Activated naive CD8-positive, alpha-beta T cell treated with anti-CD3 and anti-CD28 coated beads for 36 hours (primary cell): Measurements from ENCODE around the gene PRAMEF33. TPM values are rescaled to one million over a fixed set of nuclear protein-coding genes. Genes with fewer than 3 reads are reported as not detected.
"Not testable (repeated sequence)": the region's sequence is repeated elsewhere in the genome, so short reads cannot be mapped to it uniquely, and the experiment has no call there.

ENCODE experiments used
- DNase-seq: peaks from one replicate; pipeline ENCODE4 v3.0.0; 2021
- H3K27ac Mint-ChIP-seq: one replicate; pipeline ENCODE4 v1.8.0; 2022; ENCODE audit warnings: mild to moderate bottlenecking, moderate library complexity, mixed read lengths
- H3K27me3 Mint-ChIP-seq: one replicate; pipeline ENCODE4 v1.8.0; 2022; ENCODE audit warnings: mild to moderate bottlenecking, mixed read lengths
- H3K36me3 Mint-ChIP-seq: one replicate; pipeline ENCODE4 v1.8.0; 2021; ENCODE audit warnings: mild to moderate bottlenecking, mixed read lengths
- H3K4me1 Mint-ChIP-seq: one replicate; pipeline ENCODE4 v1.8.0; 2021; ENCODE audit warnings: mixed read lengths
- H3K4me3 Mint-ChIP-seq: one replicate; pipeline ENCODE4 v1.8.0; 2022; ENCODE audit warnings: mild to moderate bottlenecking, moderate library complexity, mixed read lengths
- H3K9me3 Mint-ChIP-seq: one replicate; pipeline ENCODE4 v1.8.0; 2022; ENCODE audit warnings: mixed read lengths
- total RNA-seq, 2 experiments: library from RNA; stranded (reverse); gene quantifications; one replicate each; pipeline ENCODE4 v1.2.3, GENCODE V29; 2021

The PRAMEF33 gene, protein sequence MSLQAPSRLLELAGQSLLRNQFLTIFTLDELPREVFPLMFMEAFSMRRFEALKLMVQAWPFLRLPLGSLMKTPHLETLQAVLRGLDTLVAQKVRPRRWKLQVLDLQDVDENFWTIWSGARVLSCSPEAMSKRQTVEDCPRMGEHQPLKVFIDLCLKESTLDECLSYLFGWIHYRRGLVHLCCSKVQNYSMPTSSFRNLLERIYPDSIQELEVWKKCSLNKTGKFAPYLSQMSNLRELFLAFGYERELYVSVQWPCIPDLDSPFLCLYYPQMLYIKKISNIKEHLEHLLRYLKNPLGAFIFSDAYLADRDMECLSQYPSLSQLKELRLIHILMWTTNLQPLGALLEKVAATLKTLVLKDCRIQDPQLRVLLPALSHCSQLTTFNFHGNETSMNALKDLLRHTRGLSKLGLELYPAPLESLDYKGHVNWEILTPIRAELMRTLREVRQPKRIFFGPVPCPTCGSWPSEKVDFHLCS
- not detected for total RNA-seq

DNA sequence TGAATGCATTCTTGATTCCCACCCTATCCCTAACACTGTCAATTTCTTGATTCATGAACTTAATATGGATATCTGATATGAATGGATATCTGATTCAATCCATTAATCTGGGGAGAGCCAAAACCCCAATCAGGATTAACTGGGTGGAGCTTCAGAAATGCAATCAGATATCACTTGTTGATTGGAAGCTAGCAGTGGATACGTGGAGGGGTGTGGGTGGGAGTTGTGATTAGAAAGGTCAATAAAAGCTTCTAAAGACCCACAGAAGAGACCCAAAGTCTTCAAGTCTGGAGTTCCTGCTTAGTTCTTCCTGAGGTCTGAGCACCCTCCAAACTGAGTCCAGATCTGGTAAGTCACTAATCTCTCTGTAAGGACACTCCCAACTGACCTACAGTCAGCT, at the start of gene PRAMEF33:
PRAMEF33 (plus strand) TSS at position 301 of the 400 bp plus-strand sequence. CDS start 2,416 bp downstream, outside the sequence.
- H3K27ac Mint-ChIP-seq, H3K36me3 Mint-ChIP-seq, H3K9me3 Mint-ChIP-seq, DNase-seq, H3K4me3 Mint-ChIP-seq, H3K4me1 Mint-ChIP-seq, H3K27me3 Mint-ChIP-seq: not testable (repeated sequence)

DNA sequence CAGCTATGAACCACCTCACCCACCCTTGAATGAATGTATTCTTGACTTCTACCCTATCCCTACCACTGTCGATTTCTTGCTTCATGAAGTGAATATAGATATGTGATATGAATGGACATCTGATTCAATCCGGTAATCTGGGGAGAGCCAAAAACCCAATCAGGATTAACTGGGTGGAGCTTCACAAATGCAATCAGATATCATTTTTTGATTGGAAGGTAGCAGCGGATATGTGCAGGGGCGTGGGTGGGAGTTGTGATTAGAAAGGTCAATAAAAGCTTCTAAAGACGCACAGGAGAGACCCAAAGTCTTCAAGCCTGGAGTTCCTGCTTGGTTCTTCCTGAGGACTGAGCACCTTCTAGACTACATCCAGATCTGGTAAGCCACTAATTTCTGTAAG, 49.4 kb upstream of the PRAMEF33 start, which contains the start of gene PRAMEF5:
PRAMEF5 (plus strand) TSS at position 301 of the 400 bp plus-strand sequence. CDS start 5,071 bp downstream, outside the sequence.
- H3K27me3 Mint-ChIP-seq, H3K27ac Mint-ChIP-seq, H3K4me3 Mint-ChIP-seq, DNase-seq, H3K9me3 Mint-ChIP-seq, H3K4me1 Mint-ChIP-seq, H3K36me3 Mint-ChIP-seq: not testable (repeated sequence)

DNA sequence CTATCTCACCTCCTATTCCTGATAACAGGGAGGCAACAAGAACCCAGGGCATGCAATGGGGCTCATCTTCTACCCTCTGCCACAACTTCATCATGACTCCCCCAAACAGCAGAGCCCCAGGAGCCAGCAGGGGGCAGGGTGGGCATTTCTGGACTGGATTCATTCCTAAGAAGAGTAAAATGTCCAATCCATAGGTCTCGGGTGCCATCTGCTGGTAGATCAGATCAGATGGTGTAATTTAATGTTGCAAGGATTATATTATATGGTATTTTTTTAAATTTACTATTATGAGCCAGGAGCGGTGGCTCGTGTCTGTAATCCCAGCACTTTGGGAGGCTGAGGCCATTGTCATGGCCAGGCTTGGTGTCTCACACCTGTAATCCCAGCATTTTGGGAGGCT, 38.2 kb upstream of the PRAMEF33 start:
- H3K4me1 Mint-ChIP-seq, H3K36me3 Mint-ChIP-seq, H3K27me3 Mint-ChIP-seq, DNase-seq, H3K27ac Mint-ChIP-seq, H3K9me3 Mint-ChIP-seq, H3K4me3 Mint-ChIP-seq: not testable (repeated sequence)

DNA sequence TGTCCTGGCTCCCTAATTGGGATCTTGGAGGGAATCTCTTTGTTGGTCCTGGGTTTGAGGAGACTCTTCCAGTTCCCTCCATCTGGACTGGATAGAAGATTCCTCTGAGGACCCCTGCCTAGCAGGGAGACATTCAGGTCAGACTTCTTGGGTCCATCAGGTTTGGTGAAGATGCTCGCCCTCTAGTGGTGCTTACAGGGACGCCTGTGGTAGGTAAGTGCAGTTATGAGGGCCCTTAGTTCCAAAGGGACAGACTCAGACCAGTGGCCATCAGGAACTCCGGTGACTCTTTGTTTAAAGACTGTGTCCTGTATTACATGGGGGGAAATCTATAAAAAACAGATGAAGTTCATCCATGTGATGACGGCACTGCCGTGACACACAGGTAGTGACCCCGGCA, 26.3 kb upstream of the PRAMEF33 start:
- H3K27me3 Mint-ChIP-seq, DNase-seq, H3K27ac Mint-ChIP-seq, H3K36me3 Mint-ChIP-seq, H3K9me3 Mint-ChIP-seq, H3K4me1 Mint-ChIP-seq, H3K4me3 Mint-ChIP-seq: not testable (repeated sequence)

DNA sequence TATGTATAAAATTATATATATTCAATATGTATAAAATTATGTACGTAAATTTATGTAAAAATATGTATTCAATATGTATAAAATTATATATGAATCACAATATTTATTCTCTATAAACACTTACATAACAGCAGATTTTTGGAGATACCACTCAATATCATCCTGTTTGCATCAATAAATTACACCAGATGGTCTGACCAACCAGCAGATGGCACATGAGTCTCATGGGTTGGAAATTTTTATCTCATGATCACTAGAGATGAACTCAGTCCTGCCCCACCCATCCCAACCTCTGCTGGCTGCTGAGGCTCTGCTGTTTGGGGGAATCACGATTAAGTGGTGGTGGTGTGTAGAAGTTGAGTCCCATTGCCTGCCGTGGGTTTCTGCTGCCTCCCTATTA, 23.7 kb upstream of the PRAMEF33 start:
- not testable (repeated sequence) for DNase-seq, H3K4me3 Mint-ChIP-seq, H3K4me1 Mint-ChIP-seq, H3K36me3 Mint-ChIP-seq, H3K9me3 Mint-ChIP-seq, H3K27ac Mint-ChIP-seq, H3K27me3 Mint-ChIP-seq

DNA sequence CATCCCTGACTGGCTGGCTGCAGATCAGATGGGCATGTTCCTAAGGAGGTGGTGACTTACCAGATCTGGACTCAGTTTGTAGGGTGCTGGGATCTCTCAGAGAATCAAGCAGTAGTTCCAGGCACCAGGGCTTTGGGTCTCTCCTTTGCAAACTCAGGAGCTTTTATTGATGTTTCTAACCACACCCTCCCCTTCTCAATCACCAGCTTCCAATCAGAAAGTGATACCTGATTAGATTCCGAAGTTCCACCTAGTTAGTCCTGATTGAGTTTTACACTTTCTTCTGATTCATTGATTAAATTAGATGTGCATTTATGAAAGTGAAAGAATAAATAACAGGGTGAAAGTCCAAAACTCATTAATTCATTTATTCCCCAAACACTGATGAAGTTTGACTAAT, 18.3 kb upstream of the PRAMEF33 start, which contains the start of gene PRAMEF8:
PRAMEF8 (minus strand) TSS at position 101 of the 400 bp plus-strand sequence. CDS start 1,046 bp downstream, outside the sequence.
- not testable (repeated sequence) for H3K36me3 Mint-ChIP-seq, H3K4me1 Mint-ChIP-seq, H3K27me3 Mint-ChIP-seq, DNase-seq, H3K9me3 Mint-ChIP-seq, H3K4me3 Mint-ChIP-seq, H3K27ac Mint-ChIP-seq

DNA sequence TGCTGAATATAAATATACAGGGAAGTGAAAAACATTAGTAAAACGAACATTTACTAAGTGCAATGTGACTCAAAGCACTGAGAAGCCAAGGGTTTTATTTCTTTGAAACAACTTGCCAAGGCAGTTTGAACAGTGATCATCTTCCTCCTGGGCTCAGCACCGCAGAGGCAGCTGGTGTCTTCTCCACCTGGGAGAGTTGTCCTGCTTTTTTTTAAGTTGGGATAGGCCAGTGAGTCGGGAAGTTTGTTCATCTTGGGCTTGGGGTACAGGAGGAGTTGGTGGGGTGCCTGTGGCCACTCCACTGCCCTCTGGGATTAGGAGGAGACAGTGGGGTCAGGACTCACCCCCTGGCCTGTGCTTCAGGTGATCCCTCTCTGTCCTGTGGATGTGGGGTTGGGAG, 14.3 kb upstream of the PRAMEF33 start:
- H3K27ac Mint-ChIP-seq: not testable (repeated sequence)

DNA sequence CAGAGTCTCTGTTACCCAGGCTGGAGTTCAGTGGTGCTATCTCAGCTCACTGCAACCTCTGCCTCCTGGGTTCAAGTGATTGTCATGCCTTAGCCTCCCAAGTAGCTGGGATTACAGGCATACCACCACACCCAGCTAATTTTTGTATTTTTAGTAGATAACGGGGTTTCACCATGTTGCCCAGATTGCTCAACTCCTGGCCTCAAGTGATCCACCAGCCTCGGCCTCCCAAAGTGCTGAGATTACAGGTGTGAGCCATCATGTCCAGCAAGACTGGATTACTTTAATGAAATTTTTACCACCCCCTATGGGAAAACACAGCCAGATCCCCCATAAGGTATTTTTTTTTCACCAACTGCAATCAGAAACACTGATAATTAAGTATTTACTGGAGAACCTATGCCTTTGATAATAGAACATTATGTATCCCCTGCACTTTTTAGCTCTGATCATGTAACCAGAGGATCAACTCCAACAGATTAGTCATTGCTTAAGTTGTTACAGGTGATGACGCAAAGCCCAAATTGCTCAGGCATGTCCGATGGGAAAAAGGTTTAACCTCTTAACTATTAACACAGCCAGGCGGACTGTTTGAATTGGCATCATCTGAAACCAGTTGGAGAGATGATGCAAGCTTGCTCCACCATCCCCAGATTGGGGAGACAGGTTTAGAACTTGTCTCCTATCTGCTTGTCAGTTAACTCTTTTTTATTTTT, 6.0 kb upstream of the PRAMEF33 start:
- H3K27me3 Mint-ChIP-seq, H3K9me3 Mint-ChIP-seq, H3K36me3 Mint-ChIP-seq, DNase-seq, H3K4me3 Mint-ChIP-seq, H3K27ac Mint-ChIP-seq, H3K4me1 Mint-ChIP-seq: not testable (repeated sequence)

More for the DNA sequence above, 14.3 kb upstream of the PRAMEF33 start:
- DNase-seq, H3K4me1 Mint-ChIP-seq, H3K4me3 Mint-ChIP-seq, H3K36me3 Mint-ChIP-seq, H3K27me3 Mint-ChIP-seq, H3K9me3 Mint-ChIP-seq: not testable (repeated sequence)

DNA sequence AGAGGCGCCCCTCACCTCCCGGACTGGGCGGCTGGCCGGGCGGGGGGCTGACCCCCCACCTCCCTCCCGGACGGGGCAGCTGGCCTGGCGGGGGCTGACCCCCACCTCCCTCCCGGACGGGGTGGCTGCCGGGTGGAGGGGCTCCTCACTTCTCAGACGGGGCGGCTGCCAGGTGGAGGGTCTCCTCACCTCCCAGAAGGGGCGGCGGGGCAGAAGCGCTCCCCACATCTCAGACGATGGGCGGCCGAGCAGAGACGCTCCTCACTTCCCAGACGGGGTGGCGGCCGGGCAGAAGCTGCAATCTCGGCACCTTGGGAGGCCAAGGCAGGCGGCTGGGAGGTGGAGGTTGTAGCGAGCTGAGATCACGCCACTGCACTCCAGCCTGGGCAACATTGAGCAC, 4.6 kb upstream of the PRAMEF33 start:
- H3K36me3 Mint-ChIP-seq, H3K4me1 Mint-ChIP-seq, DNase-seq, H3K27ac Mint-ChIP-seq, H3K9me3 Mint-ChIP-seq, H3K4me3 Mint-ChIP-seq, H3K27me3 Mint-ChIP-seq: not testable (repeated sequence)

DNA sequence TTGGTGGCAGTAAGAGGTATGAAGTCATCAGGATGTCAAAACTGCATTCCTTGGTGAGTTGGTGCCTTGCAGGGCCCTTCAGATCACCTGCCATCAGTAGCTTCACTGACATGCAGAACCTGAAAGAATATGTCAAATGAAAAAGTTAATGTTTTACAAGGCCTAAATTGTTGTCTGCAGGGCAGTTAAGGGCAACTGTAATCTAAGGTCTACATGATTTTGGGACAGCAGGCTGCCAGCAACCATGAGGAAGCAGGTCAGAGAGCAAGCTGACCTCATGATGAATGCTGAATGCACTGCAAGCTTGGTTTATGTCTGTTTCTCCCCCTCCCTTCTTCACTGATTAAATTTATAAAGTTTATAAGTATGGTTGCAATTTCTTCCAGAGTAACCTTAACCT, 1.1 kb upstream of the PRAMEF33 start:
- not testable (repeated sequence) for H3K9me3 Mint-ChIP-seq, H3K4me3 Mint-ChIP-seq, H3K27ac Mint-ChIP-seq, H3K4me1 Mint-ChIP-seq, DNase-seq, H3K36me3 Mint-ChIP-seq, H3K27me3 Mint-ChIP-seq

DNA sequence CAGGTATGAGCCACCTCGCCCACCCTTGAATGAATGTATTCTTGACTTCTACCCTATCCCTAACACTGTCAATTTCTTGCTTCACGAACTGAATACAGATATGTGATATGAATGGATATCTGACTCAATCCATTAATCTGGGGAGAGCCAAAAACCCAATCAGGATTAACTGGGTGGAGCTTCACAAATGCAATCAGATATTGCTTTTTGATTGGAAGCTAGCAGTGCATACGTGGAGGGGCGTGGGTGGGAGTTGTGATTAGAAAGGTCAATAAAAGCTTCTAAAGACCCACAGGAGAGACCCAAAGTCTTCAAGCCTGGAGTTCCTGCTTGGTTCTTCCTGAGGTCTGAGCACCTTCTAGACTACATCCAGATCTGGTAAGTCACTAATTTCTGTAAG, 11.9 kb downstream of the PRAMEF33 start, which contains the start of gene PRAMEF15:
PRAMEF15 (plus strand) TSS at position 301 of the 400 bp plus-strand sequence. CDS start 2,827 bp downstream, outside the sequence.
- not testable (repeated sequence) for H3K27me3 Mint-ChIP-seq, DNase-seq, H3K4me3 Mint-ChIP-seq, H3K4me1 Mint-ChIP-seq, H3K9me3 Mint-ChIP-seq, H3K36me3 Mint-ChIP-seq, H3K27ac Mint-ChIP-seq

DNA sequence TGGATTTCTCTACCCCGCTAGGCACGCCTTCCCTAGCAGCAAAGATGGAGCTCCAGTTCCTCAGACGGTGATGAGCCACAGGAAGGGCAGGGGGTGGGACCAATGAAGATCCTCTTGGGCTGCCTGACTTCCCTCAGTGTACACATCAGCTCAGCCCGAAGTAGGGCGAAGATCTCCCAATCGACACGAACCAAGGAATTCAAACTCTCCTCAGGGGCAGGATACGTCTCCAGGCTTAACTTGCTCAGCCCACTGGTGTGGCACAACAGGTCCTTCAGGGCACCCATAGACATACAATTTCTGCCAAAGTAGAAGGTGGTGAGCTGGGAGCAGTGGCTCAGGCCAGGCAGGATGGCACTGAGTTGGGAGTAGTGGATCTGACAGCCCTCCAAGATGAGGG, 39.2 kb downstream of the PRAMEF33 start:
- H3K9me3 Mint-ChIP-seq, H3K27me3 Mint-ChIP-seq, H3K27ac Mint-ChIP-seq, H3K4me3 Mint-ChIP-seq, H3K36me3 Mint-ChIP-seq, DNase-seq, H3K4me1 Mint-ChIP-seq: not testable (repeated sequence)

DNA sequence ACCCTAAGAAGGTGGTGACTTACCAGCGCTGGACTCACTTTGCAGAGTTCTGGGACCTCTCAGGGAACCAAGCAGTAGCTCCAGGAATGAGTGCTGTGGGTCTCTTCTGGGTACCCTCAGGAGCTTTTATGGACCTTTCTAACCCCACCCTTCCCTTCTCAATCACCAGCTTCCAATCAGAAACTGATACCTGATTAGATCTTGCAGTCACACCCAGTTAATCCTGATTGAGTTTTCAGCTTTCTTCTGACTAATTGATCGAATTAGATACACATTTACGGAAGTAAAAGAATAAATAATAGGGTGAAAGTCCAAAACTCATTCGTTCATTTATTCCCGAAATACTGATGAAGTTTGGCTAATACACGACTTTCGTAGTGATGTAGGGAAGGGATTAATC, 43.7 kb downstream of the PRAMEF33 start, which contains the start of gene PRAMEF14:
PRAMEF14 (minus strand) TSS at position 101 of the 400 bp plus-strand sequence. CDS start 1,820 bp downstream, outside the sequence.
- not testable (repeated sequence) for H3K27me3 Mint-ChIP-seq

DNA sequence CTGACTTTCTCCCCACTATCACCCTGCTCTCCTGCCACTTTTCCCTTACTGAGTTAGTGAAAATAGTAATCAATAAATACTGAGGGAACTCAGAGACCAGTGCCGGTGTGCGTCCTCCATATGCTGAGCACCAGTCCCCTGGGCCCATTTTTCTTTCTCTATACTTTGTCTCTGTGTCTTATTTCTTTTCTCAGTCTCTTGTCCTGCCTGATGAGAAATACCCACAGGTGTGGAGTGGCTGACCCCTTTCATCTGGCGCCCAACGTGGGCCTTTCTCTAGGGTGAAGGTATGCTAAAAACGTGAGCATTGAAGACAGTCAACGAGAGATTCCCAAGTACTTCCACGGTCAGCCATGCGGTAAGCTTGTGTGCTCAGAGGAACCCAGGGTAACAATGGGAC, 50.1 kb downstream of the PRAMEF33 start:
- not testable (repeated sequence) for H3K4me1 Mint-ChIP-seq, DNase-seq, H3K9me3 Mint-ChIP-seq, H3K27ac Mint-ChIP-seq, H3K4me3 Mint-ChIP-seq, H3K36me3 Mint-ChIP-seq, H3K27me3 Mint-ChIP-seq

More for the DNA sequence above, 43.7 kb downstream of the PRAMEF33 start, which contains the start of gene PRAMEF14:
- H3K9me3 Mint-ChIP-seq, H3K4me1 Mint-ChIP-seq, H3K27ac Mint-ChIP-seq, H3K4me3 Mint-ChIP-seq, DNase-seq, H3K36me3 Mint-ChIP-seq: not testable (repeated sequence)

DNA sequence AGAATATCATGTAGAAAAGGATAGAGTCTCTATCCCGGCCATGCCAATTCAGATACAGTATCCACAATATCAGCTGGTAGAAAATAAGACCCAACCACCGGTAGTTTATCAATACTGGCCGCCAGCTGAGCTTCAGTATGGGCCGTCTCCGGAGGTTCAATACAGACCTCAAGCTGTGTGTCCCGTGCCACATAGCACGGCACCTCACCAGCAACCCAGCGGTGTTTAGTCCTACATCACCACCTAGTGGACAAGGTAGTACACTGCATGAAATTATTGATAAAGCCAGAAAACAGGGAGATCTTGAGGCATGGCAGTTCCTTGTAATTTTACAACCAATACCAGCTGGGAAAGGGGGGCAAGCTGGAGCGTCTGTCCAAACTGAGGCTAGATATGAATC, 51.1 kb downstream of the PRAMEF33 start:
- not testable (repeated sequence) for H3K27me3 Mint-ChIP-seq, H3K9me3 Mint-ChIP-seq, H3K4me3 Mint-ChIP-seq, H3K27ac Mint-ChIP-seq, H3K4me1 Mint-ChIP-seq, DNase-seq, H3K36me3 Mint-ChIP-seq
